Measurements from ENCODE around the gene ABCD2.

GRCh38 chr12:39612250-39612649 lies 7.4 kb downstream of the ABCD2 start:
- TF ChIP-seq ELF1 (tag; IDR thresholded peaks at IDR 0.05) (no peak), USF2 (CRISPR knock-in tag; IDR thresholded peaks at IDR 0.05) (no peak), C11orf30 (IDR thresholded peaks at IDR 0.05; ENCODE audit: low read depth) (no peak), TEAD4 (IDR thresholded peaks at IDR 0.05; ENCODE audit: low read length) (no peak), TEAD4 (CRISPR knock-in tag; IDR thresholded peaks at IDR 0.05; ENCODE audit: borderline replicate concordance) (no peak), NR1H2 (CRISPR knock-in tag; IDR thresholded peaks at IDR 0.05) (no peak), HDGF (IDR thresholded peaks at IDR 0.05) (no peak), CTCF (IDR thresholded peaks at IDR 0.05 in 2 of 3, conservative IDR thresholded peaks at IDR 0.05 in 1 of 3; ENCODE audit: insufficient read depth in 2 of 3, low read depth in 1 of 3, low read length in 3 of 3) (no peak), CHD1 (IDR thresholded peaks at IDR 0.05; ENCODE audit: low read length) (no peak), HDAC3 (IDR thresholded peaks at IDR 0.05; ENCODE audit: borderline replicate concordance, partially characterized antibody) (no peak), POLR2A (conservative IDR thresholded peaks at IDR 0.05) (no peak), RBM14 (IDR thresholded peaks at IDR 0.05; ENCODE audit: borderline replicate concordance, insufficient read depth, low read depth, low read length) (no peak), ZNF224 (CRISPR knock-in tag; IDR thresholded peaks at IDR 0.05) (no peak), CREM (IDR thresholded peaks at IDR 0.05; ENCODE audit: low read depth) (no peak)
- TF ChIP-seq, protein P1, sequence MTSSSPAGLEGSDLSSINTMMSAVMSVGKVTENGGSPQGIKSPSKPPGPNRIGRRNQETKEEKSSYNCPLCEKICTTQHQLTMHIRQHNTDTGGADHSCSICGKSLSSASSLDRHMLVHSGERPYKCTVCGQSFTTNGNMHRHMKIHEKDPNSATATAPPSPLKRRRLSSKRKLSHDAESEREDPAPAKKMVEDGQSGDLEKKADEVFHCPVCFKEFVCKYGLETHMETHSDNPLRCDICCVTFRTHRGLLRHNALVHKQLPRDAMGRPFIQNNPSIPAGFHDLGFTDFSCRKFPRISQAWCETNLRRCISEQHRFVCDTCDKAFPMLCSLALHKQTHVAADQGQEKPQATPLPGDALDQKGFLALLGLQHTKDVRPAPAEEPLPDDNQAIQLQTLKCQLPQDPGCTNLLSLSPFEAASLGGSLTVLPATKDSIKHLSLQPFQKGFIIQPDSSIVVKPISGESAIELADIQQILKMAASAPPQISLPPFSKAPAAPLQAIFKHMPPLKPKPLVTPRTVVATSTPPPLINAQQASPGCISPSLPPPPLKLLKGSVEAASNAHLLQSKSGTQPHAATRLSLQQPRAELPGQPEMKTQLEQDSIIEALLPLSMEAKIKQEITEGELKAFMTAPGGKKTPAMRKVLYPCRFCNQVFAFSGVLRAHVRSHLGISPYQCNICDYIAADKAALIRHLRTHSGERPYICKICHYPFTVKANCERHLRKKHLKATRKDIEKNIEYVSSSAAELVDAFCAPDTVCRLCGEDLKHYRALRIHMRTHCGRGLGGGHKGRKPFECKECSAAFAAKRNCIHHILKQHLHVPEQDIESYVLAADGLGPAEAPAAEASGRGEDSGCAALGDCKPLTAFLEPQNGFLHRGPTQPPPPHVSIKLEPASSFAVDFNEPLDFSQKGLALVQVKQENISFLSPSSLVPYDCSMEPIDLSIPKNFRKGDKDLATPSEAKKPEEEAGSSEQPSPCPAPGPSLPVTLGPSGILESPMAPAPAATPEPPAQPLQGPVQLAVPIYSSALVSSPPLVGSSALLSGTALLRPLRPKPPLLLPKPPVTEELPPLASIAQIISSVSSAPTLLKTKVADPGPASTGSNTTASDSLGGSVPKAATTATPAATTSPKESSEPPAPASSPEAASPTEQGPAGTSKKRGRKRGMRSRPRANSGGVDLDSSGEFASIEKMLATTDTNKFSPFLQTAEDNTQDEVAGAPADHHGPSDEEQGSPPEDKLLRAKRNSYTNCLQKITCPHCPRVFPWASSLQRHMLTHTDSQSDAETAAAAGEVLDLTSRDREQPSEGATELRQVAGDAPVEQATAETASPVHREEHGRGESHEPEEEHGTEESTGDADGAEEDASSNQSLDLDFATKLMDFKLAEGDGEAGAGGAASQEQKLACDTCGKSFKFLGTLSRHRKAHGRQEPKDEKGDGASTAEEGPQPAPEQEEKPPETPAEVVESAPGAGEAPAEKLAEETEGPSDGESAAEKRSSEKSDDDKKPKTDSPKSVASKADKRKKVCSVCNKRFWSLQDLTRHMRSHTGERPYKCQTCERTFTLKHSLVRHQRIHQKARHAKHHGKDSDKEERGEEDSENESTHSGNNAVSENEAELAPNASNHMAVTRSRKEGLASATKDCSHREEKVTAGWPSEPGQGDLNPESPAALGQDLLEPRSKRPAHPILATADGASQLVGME (CRISPR knock-in tag; IDR thresholded peaks at IDR 0.05): no peak
